Stimulated activated effector memory CD8-positive, alpha-beta T cell treated with anti-CD3 and anti-CD28 coated beads, Interleukin-12 subunit alpha, Interleukin-12 subunit beta, amount 100 ng/mL, for 72 hours (primary cell): Measurements from ENCODE around the gene GRPEL1.
"Not testable (repeated sequence)": the region's sequence is repeated elsewhere in the genome, so short reads cannot be mapped to it uniquely, and the experiment has no call there.

Experiments used
- ATAC-seq: fragments of 150-1000 bp; cut with Tn5 transposase; 2 replicates; pipeline ENCODE4 v1.10.0; 2021
- DNase-seq, 2 donors: peaks; one replicate each; pipeline ENCODE4 v3.0.0; 2021 to 2022; ENCODE audit warnings: low spot score in 2 of 2
- H3K27ac Mint-ChIP-seq: one replicate; pipeline ENCODE4 v1.8.0; 2022; ENCODE audit warnings: mild to moderate bottlenecking, mixed read lengths
- H3K36me3 Mint-ChIP-seq: one replicate; pipeline ENCODE4 v1.8.0; 2022; ENCODE audit warnings: mild to moderate bottlenecking, mixed read lengths
- H3K4me1 Mint-ChIP-seq: one replicate; pipeline ENCODE4 v1.8.0; 2022; ENCODE audit warnings: mixed read lengths
- H3K4me3 Mint-ChIP-seq: one replicate; pipeline ENCODE4 v1.8.0; 2022; ENCODE audit warnings: mild to moderate bottlenecking, mixed read lengths
- H3K9me3 Mint-ChIP-seq: one replicate; pipeline ENCODE4 v1.8.0; 2022; ENCODE audit warnings: mixed read lengths

GRPEL1 gene

DNA sequence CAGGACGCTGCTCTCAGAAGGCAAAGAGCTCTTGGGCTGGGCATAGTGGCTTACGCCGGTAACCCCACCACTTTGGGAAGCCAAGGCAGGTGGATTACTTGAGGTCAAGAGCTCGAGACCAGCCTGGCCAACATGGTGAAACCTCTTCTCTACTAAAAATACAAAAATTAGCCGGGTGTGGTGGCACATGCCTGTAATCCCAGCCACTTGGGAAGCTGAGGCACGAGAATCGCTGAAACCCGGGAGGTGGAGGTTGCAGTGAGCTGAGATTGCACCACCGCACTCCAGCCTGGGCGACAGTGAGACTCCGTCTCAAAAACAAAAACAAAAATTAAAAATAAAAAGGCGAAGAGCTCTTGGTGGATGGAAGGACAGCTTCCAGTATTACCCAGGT lies 34.6 kb upstream of the GRPEL1 start:
- H3K9me3 Mint-ChIP-seq, DNase-seq, H3K36me3 Mint-ChIP-seq, ATAC-seq: not testable (repeated sequence)
- Mint-ChIP-seq H3K4me1 (peaks cover 23% of the 10 kb centered on the region), H3K4me3 (peak overlapping the region; percentile 91), H3K27ac (peak overlapping the region; percentile 79)

DNA sequence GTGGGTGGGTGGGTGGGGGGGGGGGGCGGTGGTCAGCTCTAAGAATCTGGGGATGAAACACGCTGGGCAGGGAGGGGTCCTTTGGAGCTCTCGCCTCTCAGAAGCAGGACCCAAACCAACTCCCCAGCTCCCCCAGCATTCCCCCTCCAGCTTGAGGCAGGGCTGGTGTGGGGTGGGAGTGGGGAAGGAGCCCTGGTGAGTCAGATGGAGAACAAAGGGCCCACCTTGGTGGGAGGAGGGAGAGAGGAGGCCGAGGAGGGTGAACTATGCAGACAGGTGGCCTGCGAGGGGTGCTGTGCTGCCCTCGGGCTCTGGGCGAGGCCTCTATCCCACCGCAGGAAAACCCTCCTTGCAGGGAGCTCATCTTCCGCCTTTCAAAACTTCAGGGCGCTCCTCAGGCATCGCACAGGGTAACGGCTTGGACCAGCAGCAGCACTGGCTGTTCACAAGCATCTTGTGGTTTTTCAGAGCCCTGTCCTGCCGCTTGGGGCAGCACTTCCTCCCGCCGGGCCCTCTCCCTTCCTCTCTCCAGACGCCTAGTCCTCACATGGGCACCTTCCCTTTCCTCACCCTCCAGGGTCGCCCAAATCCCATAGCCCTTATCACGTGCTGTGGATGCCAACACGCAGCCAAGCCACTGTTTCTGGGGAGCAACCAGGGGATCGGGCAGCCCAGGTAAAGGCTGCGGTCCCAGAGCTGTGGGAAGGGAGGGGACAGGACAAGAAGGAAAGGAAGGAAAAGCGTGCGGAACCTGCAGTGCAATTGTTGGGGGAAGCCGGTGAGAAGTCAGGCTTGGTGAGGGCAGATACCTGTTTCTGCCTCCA lies 34.0 kb upstream of the GRPEL1 start:
- Mint-ChIP-seq H3K36me3 (no peaks in the 10 kb centered on the region), H3K9me3 (no peaks in the 10 kb centered on the region), H3K4me3 (peak overlapping the region; percentile 91), H3K27ac (peak overlapping the region; percentile 12), H3K4me1 (peaks cover 23% of the 10 kb centered on the region)
- DNase-seq = peak; percentile 32 to 76
- peak; percentile 72 for ATAC-seq

GRCh38 chr4:7096236-7096635 lies 28.4 kb upstream of the GRPEL1 start:
- Mint-ChIP-seq H3K36me3 (no peaks in the 10 kb centered on the region), H3K9me3 (no peaks in the 10 kb centered on the region), H3K4me1 (peaks cover 5% of the 10 kb centered on the region), H3K27ac (no peak overlapping the region), H3K4me3 (no peak overlapping the region)
- DNase-seq (no peak), ATAC-seq (no peak)

DNA sequence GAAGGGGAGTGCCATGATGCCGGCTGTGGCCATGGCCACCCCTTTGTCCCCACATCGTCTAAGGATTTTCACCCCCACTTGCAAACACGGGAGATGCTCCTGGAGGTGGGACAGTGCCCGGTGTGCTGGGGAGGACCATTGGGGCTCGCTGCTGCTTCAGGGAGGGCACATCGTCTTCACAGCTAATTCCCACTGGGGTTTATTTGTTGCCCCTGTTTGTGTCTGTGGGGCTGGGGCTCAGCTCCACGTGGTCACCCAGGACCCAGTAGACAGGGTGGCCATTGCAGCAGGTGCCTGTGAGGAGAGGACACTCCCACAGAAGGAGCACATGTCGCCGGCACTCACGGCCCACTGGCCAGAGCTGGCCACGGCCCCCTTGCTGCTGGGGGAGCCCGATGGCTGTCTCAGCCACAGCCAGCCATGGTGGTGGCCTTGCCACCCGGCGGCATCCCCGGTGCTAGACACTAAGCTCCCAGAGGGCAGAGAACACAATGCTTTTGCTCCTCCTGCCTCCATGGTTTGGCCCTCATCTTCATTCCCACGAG lies 27.8 kb upstream of the GRPEL1 start:
- no peak for ATAC-seq
- DNase-seq = no peak
- no peak overlapping the region for H3K4me3 Mint-ChIP-seq
- no peaks in the 10 kb centered on the region for H3K36me3 Mint-ChIP-seq
- H3K4me1 Mint-ChIP-seq = peaks cover 5% of the 10 kb centered on the region
- no peaks in the 10 kb centered on the region for H3K9me3 Mint-ChIP-seq
- no peak overlapping the region for H3K27ac Mint-ChIP-seq

DNA sequence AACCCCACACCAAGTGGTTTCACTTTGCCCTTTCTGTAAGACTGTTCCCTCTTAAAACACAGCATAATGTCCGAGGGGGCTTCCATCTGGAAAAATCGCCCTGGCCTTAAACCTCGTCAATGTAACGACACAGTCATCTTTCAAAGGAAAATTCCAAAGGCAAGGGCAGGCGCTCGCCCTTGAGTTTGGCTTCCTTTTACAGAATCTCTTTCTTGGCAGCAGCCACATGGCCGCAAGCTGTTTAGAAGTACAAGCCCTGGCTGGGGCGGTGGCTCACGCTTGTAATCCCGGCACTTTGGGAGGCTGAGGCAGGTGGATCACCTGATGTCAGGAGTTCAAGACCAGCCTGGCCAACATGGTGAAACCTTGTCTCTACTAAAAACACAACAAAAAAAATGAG lies 27.1 kb upstream of the GRPEL1 start:
- DNase-seq (no peak), ATAC-seq (no peak)
- H3K4me1 Mint-ChIP-seq = peaks cover 5% of the 10 kb centered on the region
- no peak overlapping the region for H3K27ac Mint-ChIP-seq
- no peak overlapping the region for H3K4me3 Mint-ChIP-seq
- H3K9me3 Mint-ChIP-seq = no peaks in the 10 kb centered on the region
- H3K36me3 Mint-ChIP-seq = no peaks in the 10 kb centered on the region

DNA sequence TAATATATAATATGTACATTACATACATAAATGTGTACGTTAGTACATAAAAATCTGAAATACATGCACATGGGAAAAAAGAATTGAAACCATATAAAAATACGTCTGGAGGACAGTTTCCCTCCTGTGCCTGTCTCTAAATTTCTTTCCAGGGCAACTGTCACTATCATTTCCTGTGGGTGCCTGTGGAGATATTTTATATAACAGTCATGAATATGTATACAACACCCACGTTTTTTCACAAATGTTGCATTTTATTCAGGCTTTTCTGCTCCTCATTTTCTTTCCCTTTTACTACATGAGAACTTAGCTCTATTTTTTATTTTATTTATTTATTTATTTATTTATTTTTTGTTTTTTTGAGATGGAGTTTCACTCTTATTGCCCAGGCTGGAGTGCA lies 24.2 kb upstream of the GRPEL1 start:
- no peak for ATAC-seq
- no peaks in the 10 kb centered on the region for H3K36me3 Mint-ChIP-seq
- peaks cover 5% of the 10 kb centered on the region for H3K4me1 Mint-ChIP-seq
- no peak overlapping the region for H3K4me3 Mint-ChIP-seq
- no peaks in the 10 kb centered on the region for H3K9me3 Mint-ChIP-seq
- H3K27ac Mint-ChIP-seq = no peak overlapping the region
- no peak for DNase-seq

- DNase-seq (no peak), ATAC-seq (no peak)
- Mint-ChIP-seq H3K9me3 (no peaks in the 10 kb centered on the region), H3K4me1 (peaks cover 5% of the 10 kb centered on the region), H3K27ac (no peak overlapping the region), H3K4me3 (no peak overlapping the region), H3K36me3 (no peaks in the 10 kb centered on the region)
Measured at GRCh38 chr4:7089213-7089986, 21.5 kb upstream of the GRPEL1 start.

DNA sequence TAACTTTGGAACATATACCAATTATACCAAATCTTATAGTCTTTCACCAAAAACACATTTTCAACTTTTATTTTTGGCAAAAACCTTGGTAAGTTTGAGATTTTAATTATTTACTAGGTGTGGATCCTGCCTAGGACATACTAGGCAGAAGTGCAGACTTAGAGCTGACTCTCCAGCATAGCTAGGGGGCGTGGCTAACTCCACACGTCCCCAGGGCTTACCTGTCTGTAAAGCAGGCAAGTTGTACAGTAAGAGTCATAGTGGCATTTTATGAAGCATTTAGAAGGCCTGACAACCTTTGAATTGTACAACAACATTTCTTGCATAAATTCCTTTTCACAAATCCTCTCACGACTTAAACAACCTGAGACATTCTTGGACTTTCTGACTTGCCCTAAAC lies 19.2 kb upstream of the GRPEL1 start:
- ATAC-seq = no peak
- H3K36me3 Mint-ChIP-seq = no peaks in the 10 kb centered on the region
- no peak overlapping the region for H3K4me3 Mint-ChIP-seq
- no peaks in the 10 kb centered on the region for H3K9me3 Mint-ChIP-seq
- no peak for DNase-seq
- no peak overlapping the region for H3K27ac Mint-ChIP-seq
- H3K4me1 Mint-ChIP-seq = peaks cover 4% of the 10 kb centered on the region

- no peak for ATAC-seq
- Mint-ChIP-seq H3K27ac (no peak overlapping the region), H3K9me3 (no peaks in the 10 kb centered on the region), H3K4me3 (no peak overlapping the region), H3K4me1 (peaks cover 4% of the 10 kb centered on the region), H3K36me3 (no peaks in the 10 kb centered on the region)
- no peak for DNase-seq
Measured at GRCh38 chr4:7086384-7086783, 18.5 kb upstream of the GRPEL1 start.

DNA sequence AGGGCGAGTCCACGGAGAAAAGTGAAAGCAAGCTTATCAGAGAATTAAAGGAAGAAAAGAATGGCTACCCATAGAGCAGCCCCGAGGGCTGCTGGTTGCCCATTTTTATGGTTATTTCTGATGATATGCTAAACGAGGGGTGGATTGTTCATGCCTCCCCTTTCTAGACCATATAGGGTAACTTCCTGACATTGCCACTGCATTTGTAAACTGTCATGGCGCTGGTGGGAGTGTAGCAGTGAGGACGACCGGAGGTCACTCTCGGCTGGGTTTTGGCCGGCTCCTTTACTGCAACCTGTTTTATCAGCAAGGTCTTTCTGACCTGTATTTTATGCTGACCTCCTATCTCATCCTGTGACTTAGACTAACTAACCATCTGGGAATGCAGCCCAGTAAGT lies 16.7 kb upstream of the GRPEL1 start:
- DNase-seq, H3K9me3 Mint-ChIP-seq, H3K4me3 Mint-ChIP-seq, H3K27ac Mint-ChIP-seq, H3K4me1 Mint-ChIP-seq, H3K36me3 Mint-ChIP-seq, ATAC-seq: not testable (repeated sequence)

GRCh38 chr4:7083597-7084563 lies 16.0 kb upstream of the GRPEL1 start:
- ATAC-seq (no peak), DNase-seq (no peak)
- Mint-ChIP-seq H3K4me3 (no peak overlapping the region), H3K4me1 (peaks cover 4% of the 10 kb centered on the region), H3K9me3 (no peaks in the 10 kb centered on the region), H3K36me3 (no peaks in the 10 kb centered on the region), H3K27ac (no peak overlapping the region)

GRCh38 chr4:7079909-7080308 lies 12.0 kb upstream of the GRPEL1 start:
- not testable (repeated sequence) for DNase-seq

DNA sequence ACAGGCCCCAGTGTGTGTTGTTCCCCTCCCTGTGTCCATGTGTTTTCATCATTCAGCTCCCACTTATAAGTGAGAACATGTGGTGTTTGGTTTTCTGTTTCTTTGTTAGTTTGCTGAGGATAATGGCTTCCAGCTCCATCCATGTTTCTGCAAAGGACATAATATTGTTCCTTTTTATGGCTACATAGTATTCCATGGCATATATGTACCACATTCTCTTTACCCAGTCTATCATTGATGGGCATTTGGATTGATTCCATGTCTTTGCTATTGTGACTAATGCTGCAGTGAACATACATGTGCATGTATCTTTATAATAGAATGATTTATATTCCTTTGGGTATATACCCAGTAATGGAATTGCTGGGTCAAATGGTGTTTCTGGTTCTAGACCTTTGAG lies 11.6 kb upstream of the GRPEL1 start:
- H3K4me1 Mint-ChIP-seq, ATAC-seq, H3K4me3 Mint-ChIP-seq, H3K36me3 Mint-ChIP-seq, H3K27ac Mint-ChIP-seq, DNase-seq, H3K9me3 Mint-ChIP-seq: not testable (repeated sequence)

More at GRCh38 chr4:7079909-7080308, 12.0 kb upstream of the GRPEL1 start:
- not testable (repeated sequence) for H3K4me3 Mint-ChIP-seq, H3K27ac Mint-ChIP-seq, H3K9me3 Mint-ChIP-seq, H3K4me1 Mint-ChIP-seq, H3K36me3 Mint-ChIP-seq, ATAC-seq

DNA sequence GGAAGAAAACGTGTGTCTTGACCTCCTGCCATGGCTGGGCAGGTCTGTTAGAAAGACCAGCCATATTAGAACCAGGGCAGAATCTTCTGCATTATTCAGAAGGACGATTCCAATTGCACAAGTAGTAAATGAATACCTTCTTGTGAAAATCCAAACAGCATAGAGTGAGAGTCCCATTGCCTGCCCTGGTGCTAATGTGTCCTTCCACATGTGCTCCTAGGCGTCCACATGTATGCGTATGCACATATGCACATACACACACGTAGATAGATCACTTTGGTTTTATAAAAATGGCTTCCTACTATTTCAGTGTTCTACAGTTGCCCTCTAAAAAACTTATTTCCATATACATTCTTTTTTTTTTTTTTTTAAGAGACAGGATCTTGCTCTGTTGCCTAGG lies 10.2 kb upstream of the GRPEL1 start:
- H3K36me3 Mint-ChIP-seq = no peaks in the 10 kb centered on the region
- DNase-seq = no peak
- no peaks in the 10 kb centered on the region for H3K9me3 Mint-ChIP-seq
- no peak overlapping the region for H3K27ac Mint-ChIP-seq
- no peak overlapping the region for H3K4me3 Mint-ChIP-seq
- ATAC-seq = no peak
- no peaks in the 10 kb centered on the region for H3K4me1 Mint-ChIP-seq

DNA sequence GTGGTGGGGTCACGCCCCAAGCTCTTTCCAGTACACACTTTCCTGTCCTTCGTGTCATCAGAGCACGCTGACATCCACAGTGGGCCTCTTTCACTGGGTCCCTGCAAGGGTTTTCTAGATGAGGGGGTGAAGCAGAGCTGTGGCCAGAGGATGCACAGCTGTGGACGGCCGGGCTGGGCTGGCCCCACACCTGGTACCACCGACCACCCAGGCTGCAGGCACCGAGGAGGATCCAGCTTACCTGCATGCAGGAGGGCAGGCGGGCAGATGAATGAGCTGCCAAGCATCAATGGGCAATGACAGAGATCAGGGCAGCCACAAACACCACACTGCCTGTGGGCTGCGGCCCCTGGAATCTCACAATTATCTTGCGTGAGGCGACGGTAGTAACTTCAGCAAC lies 9.5 kb upstream of the GRPEL1 start:
- ATAC-seq = no peak
- Mint-ChIP-seq H3K4me1 (no peaks in the 10 kb centered on the region), H3K9me3 (no peaks in the 10 kb centered on the region)

More for the DNA sequence above, 9.5 kb upstream of the GRPEL1 start:
- no peaks in the 10 kb centered on the region for H3K36me3 Mint-ChIP-seq
- DNase-seq = no peak
- peak overlapping the region; percentile 20 for H3K27ac Mint-ChIP-seq
- no peak overlapping the region for H3K4me3 Mint-ChIP-seq
